CD14-positive monocyte (primary cell): Measurements from ENCODE around the gene FAM234A. TPM values are rescaled to one million over a fixed set of nuclear protein-coding genes. Genes with fewer than 3 reads are reported as not detected.
A peak's percentile ranks its signal among the peaks of the same experiment; 100 is the strongest.

Experiments
- DNase-seq, 3 donors: peaks; one replicate each; pipeline ENCODE4 v3.0.0-alpha.2; 2011 to 2022
- H2AFZ ChIP-seq: 2 replicates; pipeline ENCODE4 v1.6.0; 2012; ENCODE audit warnings: mild to moderate bottlenecking, low read depth, low read length, inconsistent platforms; ENCODE audit not compliant: insufficient read depth, poor library complexity, severe bottlenecking
- H3K27ac ChIP-seq, 2 donors: 1 replicate in 1 of 2; 2 replicates in 1 of 2; pipeline ENCODE4 v1.5.1; 2012 to 2013; ENCODE audit warnings: low read length in 2 of 2, control low read depth in 1 of 2, inconsistent platforms in 1 of 2, low read depth in 1 of 2, mild to moderate bottlenecking in 1 of 2
- H3K27me3 ChIP-seq, 2 donors: one replicate each; pipeline versions ENCODE4 v1.6.0 to v1.6.1; 2011 to 2013; ENCODE audit warnings: low read length in 2 of 2; ENCODE audit not compliant: control insufficient read depth in 2 of 2, insufficient read depth in 2 of 2
- H3K36me3 ChIP-seq, 2 donors: replicated peaks in 1 of 2; 1 replicate in 1 of 2; 2 replicates in 1 of 2; pipeline versions ENCODE4 v1.5.1 to v1.6.1; 2012 to 2013; ENCODE audit warnings: low read length in 2 of 2, control low read depth in 1 of 2, inconsistent platforms in 1 of 2, mild to moderate bottlenecking in 1 of 2; ENCODE audit not compliant: insufficient read depth in 2 of 2, control insufficient read depth in 1 of 2
- H3K4me1 ChIP-seq, 2 donors: 1 replicate in 1 of 2; 2 replicates in 1 of 2; pipeline versions ENCODE4 v1.5.1 to v1.6.1; 2012 to 2013; ENCODE audit warnings: low read length in 2 of 2, control low read depth in 1 of 2, inconsistent platforms in 1 of 2, mild to moderate bottlenecking in 1 of 2, moderate library complexity in 1 of 2; ENCODE audit not compliant: insufficient read depth in 2 of 2, control insufficient read depth in 1 of 2
- H3K4me2 ChIP-seq: replicated peaks from 2 replicates; pipeline ENCODE3; 2012; ENCODE audit warnings: low read length, moderate library complexity, mild to moderate bottlenecking; ENCODE audit not compliant: poor library complexity, severe bottlenecking; ENCODE audit errors: extremely low read depth
- H3K4me3 ChIP-seq, 3 experiments: fragments of 200-600 bp in 1 of 3; sonication (generic) in 1 of 3; replicated peaks in 1 of 3; 1 replicate in 2 of 3; 2 replicates in 1 of 3; pipeline ENCODE4 v1.5.1; 2011 to 2013; ENCODE audit warnings: low read length in 3 of 3, mild to moderate bottlenecking in 3 of 3, control low read depth in 2 of 3, low read depth in 2 of 3, inconsistent platforms in 1 of 3, moderate library complexity in 1 of 3
- H3K79me2 ChIP-seq: 2 replicates; pipeline ENCODE4 v1.6.0; 2012; ENCODE audit warnings: mild to moderate bottlenecking, control low read depth, inconsistent platforms, low read length, moderate library complexity; ENCODE audit not compliant: insufficient read depth
- H3K9ac ChIP-seq: 2 replicates; pipeline ENCODE4 v1.6.0; 2017; ENCODE audit warnings: low read length, mild to moderate bottlenecking; ENCODE audit not compliant: insufficient read depth, poor library complexity, severe bottlenecking
- H3K9me3 ChIP-seq, 2 donors: replicated peaks in 1 of 2; 1 replicate in 1 of 2; 2 replicates in 1 of 2; pipeline versions ENCODE4 v1.5.1 to v1.6.1; 2012 to 2013; ENCODE audit warnings: low read length in 2 of 2, control low read depth in 1 of 2; ENCODE audit not compliant: control insufficient read depth in 1 of 2, insufficient read depth in 1 of 2
- H4K20me1 ChIP-seq: 2 replicates; pipeline ENCODE4 v1.6.0; 2012; ENCODE audit warnings: mild to moderate bottlenecking, low read length, control low read depth, moderate library complexity; ENCODE audit not compliant: insufficient read depth
- H3K27ac Mint-ChIP-seq, 7 donors: one replicate each; pipeline ENCODE4 v1.8.0; 2020; ENCODE audit warnings: mild to moderate bottlenecking in 7 of 7, mixed read lengths in 7 of 7, moderate library complexity in 6 of 7, inconsistent platforms in 2 of 7
- H3K27me3 Mint-ChIP-seq, 3 donors: one replicate each; pipeline ENCODE4 v1.8.0; 2021 to 2022; ENCODE audit warnings: low read depth in 3 of 3, mild to moderate bottlenecking in 3 of 3, mixed read lengths in 3 of 3, moderate library complexity in 3 of 3, inconsistent platforms in 1 of 3
- H3K36me3 Mint-ChIP-seq, 2 donors: one replicate each; pipeline ENCODE4 v1.8.0; 2020; ENCODE audit warnings: mixed read lengths in 2 of 2, inconsistent platforms in 1 of 2, mild to moderate bottlenecking in 1 of 2
- H3K4me1 Mint-ChIP-seq: one replicate; pipeline ENCODE4 v1.8.0; 2020; ENCODE audit warnings: mild to moderate bottlenecking, mixed read lengths
- H3K4me3 Mint-ChIP-seq, 2 donors: one replicate each; pipeline ENCODE4 v1.8.0; 2020; ENCODE audit warnings: mild to moderate bottlenecking in 2 of 2, mixed read lengths in 2 of 2, moderate library complexity in 1 of 2
- H3K9me3 Mint-ChIP-seq, 7 donors: one replicate each; pipeline ENCODE4 v1.8.0; 2020 to 2022; ENCODE audit warnings: mixed read lengths in 7 of 7, mild to moderate bottlenecking in 6 of 7, moderate library complexity in 6 of 7, inconsistent platforms in 2 of 7
- CTCF ChIP-seq: fragments of 200-600 bp; IDR thresholded peaks from one replicate; pipeline ENCODE4 v1.8.0; 2022; ENCODE audit warnings: antibody characterized with exemption, mild to moderate bottlenecking
- WGBS: methylation state at CpG from one replicate; pipeline ENCODE4 v1.1.5; 2013; ENCODE audit warnings: missing lambda C conversion rate; ENCODE audit not compliant: insufficient coverage; 5-methylcytosine and 5-hydroxymethylcytosine counted together
- intact Hi-C, 2 donors: fragments of 100-400 bp; cut with micrococcal nuclease; formaldehyde crosslinking; loops; one replicate each; pipeline versions ENCODE4 v1.15.0 to v1.15.1; 2023
- polyA plus RNA-seq, 3 donors: library from polyadenylated mRNA; depleted of rRNA in 1 of 3; unstranded in 2 of 3; stranded (reverse) in 1 of 3; fragments of 300-500 nt in 2 of 3; fragments of >200 nt in 1 of 3; fragmentation: Illumina TruSeq in 2 of 3; gene quantifications; 1 replicate in 2 of 3; 2 replicates in 1 of 3; pipeline ENCODE4 v1.2.3, GENCODE V29; 2012 to 2021

The FAM234A gene
- polyA plus RNA-seq, 3 donors, result 22.5 to 40.4 (median 25.1) TPM

- 97% methylated on average over 18 of the region's 19 CpGs for WGBS
- Histone ChIP-seq H3K36me3 (peaks cover 55 to 60% of the 10 kb centered on the region in 2 donors), H3K27ac (no peak overlapping the region), H3K27me3 (no peaks in the 10 kb centered on the region), H4K20me1 (no peaks in the 10 kb centered on the region), H3K9ac (no peak overlapping the region), H3K4me1 (no peaks in the 10 kb centered on the region), H3K4me3 (no peak overlapping the region), H3K9me3 (no peaks in the 10 kb centered on the region), H2AFZ (no peak overlapping the region), H3K79me2 (no peaks in the 10 kb centered on the region), H3K4me2 (no peak overlapping the region)
- Mint-ChIP-seq H3K4me1 (peaks cover 5% of the 10 kb centered on the region), H3K4me3 (no peak overlapping the region), H3K9me3 (no peaks in the 10 kb centered on the region), H3K36me3 (peaks cover 60 to 84% of the 10 kb centered on the region in 2 donors), H3K27me3 (no peaks in the 10 kb centered on the region), H3K27ac (peak overlapping the region in 2 of 7 donors; percentile 2 to 8)
- TF ChIP-seq CTCF, result no peak
- intact Hi-C loops, result no loop called here
- no peak for DNase-seq
Observed at GRCh38 chr16:260326-260725, 25.7 kb downstream of the FAM234A start.

GRCh38 chr16:261031-261691, 26.5 kb downstream of the FAM234A start:
- no peak overlapping the region for H3K27ac Mint-ChIP-seq
- Histone ChIP-seq H3K27me3 (no peaks in the 10 kb centered on the region), H2AFZ (no peak overlapping the region), H3K9ac (no peak overlapping the region), H3K9me3 (no peaks in the 10 kb centered on the region), H4K20me1 (no peaks in the 10 kb centered on the region), H3K36me3 (peaks cover 52 to 53% of the 10 kb centered on the region in 2 donors), H3K4me3 (no peak overlapping the region), H3K4me1 (no peaks in the 10 kb centered on the region), H3K79me2 (no peaks in the 10 kb centered on the region), H3K4me2 (no peak overlapping the region), H3K27ac (no peak overlapping the region)
- peaks cover 5% of the 10 kb centered on the region for H3K4me1 Mint-ChIP-seq
- no peak for TF ChIP-seq CTCF
- peaks cover 52 to 76% of the 10 kb centered on the region in 2 donors for H3K36me3 Mint-ChIP-seq
- H3K9me3 Mint-ChIP-seq, result no peaks in the 10 kb centered on the region
- H3K4me3 Mint-ChIP-seq, result no peak overlapping the region
- WGBS, result 96% methylated on average over 26 of the region's 28 CpGs
- DNase-seq, result no peak
- intact Hi-C loops, result no loop called here
- H3K27me3 Mint-ChIP-seq, result no peaks in the 10 kb centered on the region
